SW 1271 (cell line): ENCODE measurements around the gene C4orf51.
A peak's percentile ranks its signal among the peaks of the same experiment; 100 is the strongest.
"Not testable (repeated sequence)": the region's sequence is repeated elsewhere in the genome, so short reads cannot be mapped to it uniquely, and the experiment has no call there.

Source experiments
- DNase-seq, 2 experiments: peaks; one replicate each; lab custom pipeline; 2025; lab: John Stamatoyannopoulos, UW

Gene C4orf51

DNA sequence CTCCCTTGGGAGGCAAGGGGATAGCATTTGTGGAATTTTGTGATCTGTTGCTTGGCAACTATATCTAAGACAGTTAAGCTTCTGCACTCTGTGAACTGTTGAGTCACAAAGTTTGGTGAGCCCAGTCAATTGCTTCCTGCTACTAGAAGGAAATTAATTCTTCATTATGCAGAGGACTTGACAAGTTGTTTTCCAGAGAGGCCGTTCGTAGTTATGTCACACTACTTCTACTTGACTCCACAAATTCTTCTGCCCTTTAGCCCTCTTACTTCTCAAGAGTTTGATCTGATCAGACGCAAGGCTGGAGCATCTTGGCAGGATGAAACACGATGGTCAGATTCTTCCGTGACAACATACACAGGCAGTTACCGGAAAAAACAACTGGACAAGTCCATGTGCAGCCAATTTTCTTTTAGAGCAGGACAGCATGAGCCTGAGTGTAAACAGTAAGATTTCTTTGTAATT, at the start of gene C4orf51:
C4orf51 (plus strand) TSS at position 156 of the 465 bp plus-strand sequence; CDS start at position 214, 58 bp downstream.
- DNase-seq = no peak

GRCh38 chr4:145635117-145635516, 44.8 kb upstream of the C4orf51 start:
- DNase-seq = no peak

- no peak for DNase-seq
These were observed 44.3 kb upstream of the C4orf51 start for GRCh38 chr4:145635630-145636029.

- no peak for DNase-seq
These were observed 40.7 kb upstream of the C4orf51 start for GRCh38 chr4:145639186-145639698.

GRCh38 chr4:145640236-145640635, 39.7 kb upstream of the C4orf51 start:
- DNase-seq = not testable (repeated sequence)

DNA sequence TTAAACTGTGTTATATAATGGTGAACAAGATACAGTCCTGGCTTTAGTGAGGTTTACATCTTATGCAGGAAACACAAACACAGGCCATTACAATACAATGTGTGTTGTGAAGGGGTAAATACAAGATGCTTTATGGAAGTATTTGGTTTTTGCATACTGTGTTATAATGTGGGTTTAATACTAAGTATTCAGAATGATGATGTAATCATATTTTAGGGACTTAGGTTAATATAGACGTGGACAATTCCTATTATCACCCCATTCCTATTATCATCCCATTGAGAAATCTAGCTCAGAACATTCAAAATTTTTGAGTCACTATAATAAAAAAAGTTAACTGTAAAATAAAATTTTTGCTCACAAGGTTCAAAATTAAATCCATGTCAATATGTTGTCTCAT, 36.7 kb upstream of the C4orf51 start:
- no peak for DNase-seq

DNA sequence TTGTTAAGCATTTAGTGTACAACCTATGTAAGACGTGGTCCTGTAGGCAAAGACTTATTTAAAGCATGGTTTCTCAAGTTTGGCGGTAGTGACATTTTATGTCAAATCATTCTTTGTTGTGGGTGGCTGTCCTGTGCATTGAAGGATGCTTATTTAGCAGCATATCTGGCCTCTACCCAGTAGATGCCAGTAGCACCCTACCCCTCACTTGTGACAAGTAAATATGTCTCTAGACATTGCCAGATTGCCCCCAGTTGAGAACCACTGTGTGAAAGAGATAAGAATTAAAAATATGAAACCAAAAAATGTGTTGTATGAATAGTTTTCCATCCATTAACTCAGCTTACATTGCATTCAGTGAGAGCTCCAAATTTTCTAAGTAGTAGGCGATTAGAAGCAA, 35.2 kb upstream of the C4orf51 start:
- no peak for DNase-seq

GRCh38 chr4:145656156-145656555, 23.8 kb upstream of the C4orf51 start:
- DNase-seq = no peak

DNA sequence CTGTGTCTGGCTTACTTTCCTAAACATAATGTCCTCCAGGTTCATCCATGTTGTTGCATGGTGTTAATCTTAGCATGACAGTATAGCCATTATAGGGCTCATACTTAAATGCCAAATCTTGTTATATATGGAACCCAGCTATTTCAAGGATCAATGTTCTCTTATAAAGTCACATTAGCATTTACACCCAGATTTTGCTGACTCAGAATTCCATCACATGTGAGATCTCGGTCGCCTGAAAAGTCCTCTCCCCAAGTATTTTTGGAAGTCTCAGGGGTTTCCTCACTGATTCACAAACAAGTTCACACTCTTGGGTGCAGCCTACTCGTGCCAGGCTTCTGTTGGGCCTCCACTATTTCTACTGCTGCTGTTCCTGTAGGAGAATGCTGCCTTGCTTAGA, 19.9 kb upstream of the C4orf51 start:
- no peak for DNase-seq

- DNase-seq = no peak
These were observed 16.8 kb upstream of the C4orf51 start for GRCh38 chr4:145663194-145663593.

GRCh38 chr4:145665773-145666172, 14.2 kb upstream of the C4orf51 start:
- DNase-seq = no peak

GRCh38 chr4:145670422-145670821, 9.5 kb upstream of the C4orf51 start:
- no peak for DNase-seq

DNA sequence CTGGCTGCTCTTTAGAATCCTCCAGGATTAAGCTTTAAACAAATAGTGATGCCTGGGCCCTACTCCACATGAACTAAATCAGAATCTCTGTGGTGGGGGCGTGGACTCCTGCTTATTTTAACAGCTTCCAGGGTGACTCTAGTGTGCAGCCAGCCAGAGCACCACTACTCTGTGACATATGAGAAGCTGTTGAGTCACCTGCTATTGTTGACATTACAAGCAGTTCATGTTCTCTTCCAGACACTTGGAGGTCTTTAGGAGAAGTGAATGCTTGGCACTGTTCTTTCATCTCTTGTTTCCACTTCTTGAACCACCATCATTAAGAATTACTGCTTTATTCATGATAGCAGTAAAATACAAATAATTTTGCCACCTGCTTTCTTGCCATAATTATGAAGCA, 426 bp upstream of the C4orf51 start:
- DNase-seq = peak in 1 of 2 experiments; percentile 23

GRCh38 chr4:145680902-145681301, 956 bp downstream of the C4orf51 start:
- DNase-seq = no peak

GRCh38 chr4:145681518-145681917, 1.6 kb downstream of the C4orf51 start:
- no peak for DNase-seq

DNA sequence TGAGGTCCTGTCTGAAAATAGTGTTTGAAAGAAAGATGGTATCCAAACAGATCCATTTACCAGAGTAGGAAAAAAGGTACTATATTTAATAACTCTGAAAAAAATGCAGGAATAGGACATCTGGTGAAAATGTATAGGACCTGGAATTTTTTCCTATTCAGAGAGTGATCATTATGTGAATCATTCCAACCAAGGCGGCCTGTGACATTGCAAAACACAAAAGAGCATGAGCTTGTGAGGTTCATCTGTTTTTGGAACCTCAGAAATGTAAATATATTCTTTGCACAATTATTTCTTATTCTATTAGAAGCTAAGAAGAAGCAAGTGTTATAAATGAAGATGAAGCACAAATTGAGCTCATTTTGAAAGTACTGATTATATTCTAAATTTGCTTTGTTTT, 2.0 kb downstream of the C4orf51 start:
- no peak for DNase-seq

- no peak for DNase-seq
These were observed 7.0 kb downstream of the C4orf51 start for GRCh38 chr4:145686991-145687390.

- DNase-seq = no peak
These were observed 10.7 kb downstream of the C4orf51 start for GRCh38 chr4:145690610-145691009.

DNA sequence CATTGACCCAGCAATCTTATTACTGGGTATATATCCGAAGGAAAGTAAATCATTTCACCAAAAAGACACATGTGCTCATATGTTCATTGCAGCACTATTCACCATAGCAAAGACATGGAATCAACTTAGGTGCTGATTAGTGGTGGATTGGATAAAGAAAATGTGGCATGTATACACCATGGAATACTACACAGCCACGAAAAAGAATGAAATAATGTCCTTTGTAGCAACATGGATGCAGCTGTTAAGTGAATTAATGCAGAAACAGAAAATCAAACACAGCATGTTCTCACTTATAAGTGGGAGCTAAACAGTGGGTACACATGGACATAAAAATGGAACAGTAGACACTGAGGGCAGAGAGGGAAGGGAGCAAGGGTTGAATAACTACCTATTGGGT, 11.5 kb downstream of the C4orf51 start:
- DNase-seq = not testable (repeated sequence)

- DNase-seq = no peak
These were observed 15.0 kb downstream of the C4orf51 start for GRCh38 chr4:145694929-145695328.

DNA sequence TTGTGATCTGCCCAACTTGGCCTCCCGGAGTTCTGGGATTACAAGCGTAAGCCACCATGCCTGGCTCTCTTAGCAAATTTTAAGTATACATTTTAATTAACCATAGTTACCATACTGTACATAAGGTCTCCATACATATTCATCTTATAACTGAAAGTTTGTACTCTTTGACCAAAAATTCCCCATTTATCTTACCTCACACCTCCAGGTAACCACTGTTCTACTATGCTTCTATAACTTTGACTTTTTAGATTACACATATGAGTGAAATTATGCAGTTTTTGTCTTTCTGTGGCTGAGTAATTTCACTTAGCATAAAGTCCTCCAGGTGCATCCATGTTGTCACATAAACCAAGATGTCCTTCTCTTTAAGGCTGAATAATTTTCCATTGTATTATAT, 17.4 kb downstream of the C4orf51 start:
- no peak for DNase-seq

DNA sequence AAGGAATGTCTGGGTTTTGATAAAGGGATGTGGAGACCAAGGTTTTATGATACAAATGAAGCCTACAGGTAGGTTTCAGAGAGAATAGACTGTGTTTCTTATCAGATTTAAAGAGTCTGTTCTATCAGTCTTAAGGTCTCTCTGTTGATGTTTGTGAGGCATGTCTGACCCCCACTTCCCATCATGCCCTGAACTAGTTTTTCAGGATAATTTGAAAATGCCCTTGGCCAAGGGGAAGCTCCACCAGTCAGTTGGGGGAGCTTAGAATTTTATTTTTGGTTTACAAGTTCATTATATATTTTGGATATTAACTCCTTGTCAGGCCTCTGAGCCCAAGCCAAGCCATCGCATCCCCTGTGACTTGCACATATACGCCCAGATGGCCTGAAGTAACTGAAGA, 18.6 kb downstream of the C4orf51 start:
- DNase-seq = no peak

- no peak for DNase-seq
These were observed 24.0 kb downstream of the C4orf51 start for GRCh38 chr4:145703850-145704497.

DNA sequence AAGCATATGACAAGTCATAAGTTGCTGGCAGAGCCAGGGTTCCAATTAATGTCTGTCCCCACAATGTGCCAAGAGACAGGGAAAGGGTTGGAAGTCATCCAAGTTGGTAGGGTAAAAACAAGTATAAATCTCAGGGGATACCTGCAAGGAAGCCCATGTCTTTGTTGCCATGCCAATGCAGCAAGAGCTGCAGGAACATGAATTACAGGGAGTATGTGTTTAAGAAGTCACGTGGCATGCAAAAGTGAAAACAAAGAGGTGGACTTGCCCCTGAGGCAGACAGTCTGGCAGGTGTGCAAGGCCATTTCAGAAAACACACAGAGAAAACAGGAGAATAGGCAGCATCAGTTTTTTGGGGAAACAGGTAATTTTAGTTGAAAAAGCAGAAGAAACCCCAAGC, 29.4 kb downstream of the C4orf51 start:
- DNase-seq = no peak
